Pulmonary artery endothelial cell (primary cell): ENCODE measurements around the gene NOL4L. TPM values are rescaled to one million over a fixed set of nuclear protein-coding genes. Genes with fewer than 3 reads are reported as not detected.

Experiments used
- DNase-seq: peaks from one replicate; pipeline ENCODE4 v3.0.0-alpha.2; 2011; ENCODE audit warnings: low read depth, low spot score
- total RNA-seq: library from RNA; depleted of rRNA; stranded (reverse); fragments of >200 nt; gene quantifications from 2 replicates; pipeline ENCODE4 v1.2.3, GENCODE V29; 2014

The NOL4L gene
- total RNA-seq, 1 donor from 2014 or later = 11.5 TPM

DNA sequence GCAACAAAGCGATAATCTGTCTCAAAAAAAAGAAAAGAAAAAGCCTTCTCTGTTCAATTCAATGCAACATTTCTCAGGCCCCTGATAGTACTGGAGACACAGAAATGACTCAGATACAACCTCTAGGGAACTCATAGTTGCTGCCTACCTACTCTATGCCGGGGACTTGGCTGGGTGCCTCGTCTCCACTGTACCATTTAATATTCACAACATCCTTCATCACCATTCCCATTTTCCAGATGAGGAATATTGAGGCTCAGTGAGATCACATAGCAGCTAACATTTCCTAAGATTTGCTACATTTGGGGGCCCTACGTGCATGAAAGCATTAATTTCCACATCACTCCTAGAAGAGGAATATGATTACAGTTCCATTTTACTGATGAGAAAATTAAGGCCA lies 7.5 kb downstream of the NOL4L start:
- DNase-seq = no peak

DNA sequence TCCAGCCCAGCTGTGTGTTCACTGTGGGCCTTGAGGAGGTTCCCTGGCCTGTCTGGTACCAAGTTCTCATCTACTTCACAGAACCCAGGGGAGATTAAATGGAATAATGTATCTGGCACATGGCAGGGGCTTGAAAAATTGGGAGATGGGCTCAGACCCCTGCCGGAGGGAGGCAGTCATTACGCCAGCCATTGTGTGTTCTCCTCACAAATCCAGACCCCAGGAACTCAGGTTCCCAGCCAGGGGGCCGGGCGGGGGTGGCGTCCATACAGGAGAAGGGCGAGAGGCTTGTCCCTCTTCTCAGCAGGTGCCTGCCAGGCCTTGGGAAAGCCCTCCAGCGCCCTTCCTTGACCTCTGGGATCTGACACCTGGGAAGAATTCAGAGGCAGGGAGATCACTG lies 8.1 kb downstream of the NOL4L start:
- DNase-seq = no peak

DNA sequence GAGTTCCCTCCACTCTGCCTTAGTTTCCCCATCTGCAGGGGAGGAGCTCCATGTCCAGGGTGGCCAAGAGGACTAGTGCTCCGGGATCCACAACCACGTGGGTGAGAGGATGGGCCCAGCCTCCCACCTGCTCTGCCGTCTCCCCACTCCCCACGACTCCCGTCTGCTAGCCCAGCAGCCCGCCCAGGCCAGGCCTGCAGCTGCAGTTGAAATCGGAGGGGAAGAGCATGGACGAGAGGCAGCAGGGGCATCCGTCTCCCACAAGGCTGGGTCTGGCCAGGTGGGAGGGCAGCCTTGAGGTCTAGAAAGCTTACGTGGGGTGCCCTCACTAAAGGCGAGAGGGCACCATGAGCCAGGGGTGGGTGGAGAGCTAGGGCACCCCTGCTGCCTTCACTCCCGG lies 8.6 kb downstream of the NOL4L start:
- no peak for DNase-seq

DNA sequence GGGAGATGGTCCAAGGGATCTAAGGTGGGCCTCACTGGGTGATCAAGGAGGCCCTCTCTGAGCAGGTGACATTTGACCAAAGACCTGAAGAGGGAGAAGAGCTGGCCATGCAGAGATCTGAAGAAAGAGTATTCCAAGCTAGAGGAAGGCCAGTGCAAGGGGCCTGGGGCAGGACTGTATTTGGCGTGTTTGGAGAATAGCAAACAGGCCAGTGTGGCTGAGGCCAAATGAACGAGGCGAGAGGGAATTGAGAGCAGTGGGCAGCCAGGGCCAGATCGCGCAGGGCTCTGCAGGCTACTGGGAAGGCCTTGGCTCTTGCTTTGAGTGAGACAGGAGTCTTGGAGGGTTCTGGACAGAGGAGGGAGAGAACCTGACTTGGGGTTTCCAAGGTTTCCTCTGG lies 9.3 kb downstream of the NOL4L start:
- no peak for DNase-seq

DNA sequence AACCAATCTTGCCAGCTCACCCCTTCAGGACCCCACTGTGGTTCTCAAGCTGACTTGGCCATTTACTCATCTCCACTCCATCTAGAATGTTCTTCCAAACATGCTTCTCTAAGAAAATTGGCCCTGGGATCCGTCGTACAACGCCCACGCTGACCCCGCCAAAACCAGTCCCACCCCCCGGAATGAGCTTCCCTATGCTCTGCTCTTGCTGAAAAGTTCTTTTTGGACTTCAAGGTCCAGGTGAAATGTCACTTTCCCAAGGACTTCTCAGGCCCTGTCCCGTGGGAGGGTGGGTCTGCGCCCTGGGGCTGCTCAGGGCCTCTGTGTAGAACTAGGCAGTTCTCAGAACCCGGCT lies 9.9 kb downstream of the NOL4L start:
- DNase-seq = no peak

DNA sequence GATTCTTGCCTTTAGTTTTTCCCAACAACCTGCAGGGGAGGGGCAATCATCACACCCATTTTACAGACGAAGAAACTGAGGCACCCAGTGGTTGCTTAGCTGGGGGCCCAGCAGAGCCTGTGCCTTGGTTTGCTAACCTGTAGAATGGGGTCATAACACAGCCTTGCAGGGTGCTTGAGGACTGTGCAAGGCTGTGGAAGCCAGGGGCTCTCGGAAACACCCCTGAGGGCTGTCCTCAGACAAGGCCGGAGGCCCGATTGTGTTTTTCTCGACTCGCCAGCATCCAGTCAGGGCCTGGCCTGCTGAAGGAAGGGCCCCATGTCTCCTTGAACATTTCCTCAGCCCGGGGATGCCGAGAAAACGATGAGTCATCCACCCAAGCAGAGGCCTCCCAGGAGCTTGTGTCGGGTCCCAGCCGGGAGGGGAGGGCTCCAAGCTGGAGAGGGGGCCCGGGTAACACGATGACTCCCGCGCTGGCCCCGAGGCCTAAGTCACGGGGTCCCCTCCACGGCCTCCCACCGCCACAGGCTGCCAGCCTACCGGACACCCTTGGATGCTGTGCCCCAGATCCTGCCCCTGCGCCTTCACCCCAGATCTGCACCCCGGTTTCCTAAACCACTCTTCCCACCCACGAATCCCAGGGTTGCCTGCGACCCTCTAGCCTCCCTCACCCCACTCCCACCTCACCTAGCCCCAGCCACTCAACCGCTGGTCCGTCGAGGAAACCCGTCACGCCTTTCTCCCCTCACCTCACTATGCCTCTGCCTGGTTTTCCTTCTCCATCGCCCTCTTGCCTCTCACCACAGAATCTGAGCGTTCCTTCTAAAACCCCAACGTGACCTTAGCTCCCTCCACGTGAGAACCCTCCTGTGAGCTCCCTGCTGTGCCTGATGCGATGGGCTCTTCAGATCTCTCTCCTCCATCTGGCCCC lies 10.6 kb downstream of the NOL4L start:
- peak; percentile 15 for DNase-seq

DNA sequence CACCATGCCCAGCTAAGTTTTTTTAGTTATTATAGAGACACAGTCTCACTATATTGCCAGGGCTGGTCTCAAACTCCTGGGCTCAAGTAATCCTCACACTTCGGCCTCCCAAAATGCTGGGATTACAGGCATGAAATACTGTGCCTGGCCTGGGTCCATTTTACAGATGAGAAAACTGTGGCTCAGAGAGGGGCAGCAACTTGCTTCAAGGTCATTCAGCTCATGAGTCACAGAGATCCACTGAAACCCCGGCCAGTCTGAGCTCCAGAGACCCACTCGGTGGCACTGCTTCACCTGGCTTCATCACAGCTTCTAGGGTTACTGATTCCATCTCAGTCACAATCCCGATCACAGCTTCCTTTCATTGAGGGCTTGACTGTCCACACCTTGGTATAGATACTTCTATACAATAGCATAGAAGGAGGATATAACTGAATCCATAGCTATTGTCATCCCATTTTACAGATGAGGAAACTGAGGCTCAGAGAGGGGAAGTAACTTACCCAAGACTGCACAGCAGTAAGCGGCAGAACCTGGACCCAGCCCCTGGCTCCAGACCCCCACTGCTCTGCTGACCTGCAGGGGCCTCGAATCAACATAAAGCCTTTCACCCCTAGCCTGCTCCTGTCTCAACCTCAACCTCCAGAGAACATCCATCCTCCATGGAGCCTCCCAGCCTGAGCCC lies 11.8 kb downstream of the NOL4L start:
- DNase-seq = no peak

DNA sequence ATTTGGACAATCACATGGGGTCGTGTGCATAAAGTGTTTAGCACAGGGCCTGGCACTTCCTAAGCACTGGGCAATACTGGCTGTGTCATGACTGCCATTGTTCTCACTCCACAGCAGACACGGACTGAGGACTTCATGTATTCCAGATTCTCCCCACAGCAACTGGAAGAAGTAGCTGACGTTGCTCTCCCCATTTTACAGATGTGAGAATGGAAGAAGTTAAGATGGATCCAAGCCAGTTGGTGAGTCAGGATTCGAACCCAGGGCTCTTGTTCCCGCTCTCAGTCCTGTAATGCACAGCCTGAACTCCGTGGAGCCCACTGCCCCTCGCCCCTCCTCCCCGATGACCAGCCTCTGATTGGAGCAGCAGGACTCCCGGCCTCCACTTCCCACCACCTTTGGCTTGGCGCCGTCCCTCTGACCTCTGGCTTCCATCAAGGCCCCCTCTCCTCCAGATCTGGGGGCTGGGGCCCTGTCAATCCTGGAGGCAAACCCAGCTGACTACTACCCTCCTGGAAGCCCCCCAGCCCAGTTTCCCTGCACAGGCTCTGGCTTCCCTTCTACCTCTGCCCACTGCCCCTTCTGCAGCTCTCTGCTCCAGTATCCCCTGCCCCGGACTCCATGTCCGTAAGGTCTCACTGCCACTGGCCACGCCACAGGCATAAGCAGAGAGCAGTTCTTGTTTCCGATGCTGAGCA lies 12.7 kb downstream of the NOL4L start:
- no peak for DNase-seq

DNA sequence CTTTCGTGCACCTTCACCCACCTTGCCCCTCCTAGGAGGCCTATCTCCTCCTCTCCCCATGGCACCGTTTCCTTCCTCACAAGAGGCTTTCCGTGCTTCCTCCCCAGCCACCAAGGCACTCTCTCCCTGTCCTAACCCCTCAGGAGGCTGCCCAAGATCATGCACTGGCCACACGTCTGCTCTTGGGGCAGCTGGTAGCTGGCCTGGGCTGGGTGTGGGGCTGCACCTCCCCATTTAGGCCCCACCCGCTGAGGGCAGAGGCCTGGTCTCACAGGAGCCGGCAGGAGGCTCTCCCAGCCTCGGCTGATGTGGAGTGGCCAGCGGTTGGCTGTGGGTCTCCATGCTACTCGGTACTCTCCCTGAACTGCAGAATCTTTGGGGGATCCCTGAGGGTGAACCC lies 13.6 kb downstream of the NOL4L start:
- DNase-seq = no peak

DNA sequence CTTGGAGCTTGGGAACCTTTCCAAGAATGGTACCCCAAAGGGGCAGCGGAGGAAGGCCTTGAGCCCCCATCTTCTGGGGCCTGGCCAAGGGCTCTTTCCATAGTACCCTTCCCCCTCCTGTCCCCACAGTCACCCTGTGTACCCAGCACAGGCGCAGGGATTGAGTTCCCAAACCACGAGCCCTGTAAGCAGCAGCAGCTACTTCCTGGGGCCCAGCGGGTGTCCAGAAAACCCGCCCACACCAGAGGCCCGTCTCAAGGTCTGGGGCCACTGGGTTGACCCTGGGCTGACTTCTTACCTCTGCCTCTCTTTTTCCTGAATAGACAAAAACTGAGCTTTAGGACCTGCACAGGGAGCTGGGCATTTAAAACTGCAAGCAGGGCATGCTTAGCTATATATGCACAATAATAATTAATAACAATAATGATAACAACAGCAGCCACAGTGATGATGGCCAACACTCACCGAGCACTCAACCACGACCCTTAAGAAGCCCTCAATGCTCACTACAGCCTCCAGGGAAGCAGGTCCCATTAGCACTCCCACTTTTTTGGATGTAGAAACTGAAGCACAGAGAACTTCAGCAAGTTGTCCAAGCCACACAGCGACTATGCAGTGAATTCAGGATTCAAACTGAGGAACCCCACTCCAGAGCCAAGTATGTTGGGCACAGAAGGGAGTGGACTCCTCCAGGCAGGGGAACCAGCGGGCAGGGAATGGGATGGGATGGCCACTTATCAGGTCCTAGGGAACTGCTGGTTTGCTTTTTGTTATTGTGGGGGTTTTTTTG lies 14.5 kb downstream of the NOL4L start:
- no peak for DNase-seq

DNA sequence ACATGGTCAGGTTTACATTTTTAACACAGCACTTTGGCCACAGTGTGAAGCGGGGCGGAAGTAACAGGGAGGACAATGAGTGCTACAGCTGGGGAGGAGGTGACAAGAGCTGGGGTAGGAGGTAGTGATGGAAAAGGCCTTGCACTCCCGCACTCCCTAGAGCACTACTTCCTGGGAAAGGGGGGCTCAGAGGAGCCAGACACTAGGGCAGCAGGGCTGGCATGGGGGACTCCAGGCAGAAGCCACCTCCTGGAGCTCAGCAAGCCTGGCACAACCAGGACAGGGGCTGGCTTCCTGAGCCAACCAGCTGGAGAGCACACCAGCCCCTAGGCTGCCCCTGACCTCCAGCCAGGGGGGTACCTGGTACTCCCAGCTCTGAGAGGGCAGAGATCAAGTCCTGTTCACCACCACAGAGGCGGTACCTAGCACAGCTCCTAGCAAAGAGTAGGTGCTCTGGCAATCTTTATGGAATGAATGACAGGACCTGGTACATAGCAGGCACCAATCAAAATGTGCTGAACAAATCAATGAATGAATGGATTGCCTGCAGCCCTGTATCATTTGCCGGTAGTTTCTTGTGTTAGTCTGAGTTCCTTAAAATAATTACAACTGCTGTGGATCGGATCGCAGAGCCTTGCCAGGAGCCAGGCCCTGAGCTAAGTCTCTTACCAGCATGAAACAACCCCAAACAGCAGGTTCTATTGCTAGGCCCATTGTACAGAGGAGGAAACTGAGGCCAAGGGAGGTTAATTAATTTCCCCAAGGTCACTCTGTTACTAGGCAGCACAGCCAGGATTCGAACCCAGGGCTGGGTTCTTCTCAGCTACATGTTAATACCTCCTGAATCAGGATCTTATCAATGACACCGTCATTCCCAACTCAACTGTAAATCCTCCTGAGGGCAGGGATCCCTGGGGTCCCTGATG lies 15.5 kb downstream of the NOL4L start:
- DNase-seq = no peak

DNA sequence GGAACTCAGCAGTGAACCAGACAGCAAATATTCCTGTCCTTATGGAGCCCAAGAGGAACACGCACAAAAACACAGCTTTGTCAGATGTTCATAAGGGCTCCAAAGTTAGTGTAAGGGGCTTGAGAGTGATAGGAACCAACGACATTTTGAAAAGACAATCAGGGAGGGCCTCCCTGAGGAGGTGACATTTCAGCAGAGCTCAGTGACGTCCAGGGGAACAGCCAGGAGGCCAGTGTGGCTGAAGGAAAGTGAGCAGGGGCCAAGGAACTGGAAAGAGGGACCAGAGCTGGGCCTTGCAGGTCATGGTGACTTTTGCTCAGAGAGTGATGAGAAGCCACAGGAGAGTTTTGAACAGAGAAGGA lies 16.1 kb downstream of the NOL4L start:
- DNase-seq = no peak

DNA sequence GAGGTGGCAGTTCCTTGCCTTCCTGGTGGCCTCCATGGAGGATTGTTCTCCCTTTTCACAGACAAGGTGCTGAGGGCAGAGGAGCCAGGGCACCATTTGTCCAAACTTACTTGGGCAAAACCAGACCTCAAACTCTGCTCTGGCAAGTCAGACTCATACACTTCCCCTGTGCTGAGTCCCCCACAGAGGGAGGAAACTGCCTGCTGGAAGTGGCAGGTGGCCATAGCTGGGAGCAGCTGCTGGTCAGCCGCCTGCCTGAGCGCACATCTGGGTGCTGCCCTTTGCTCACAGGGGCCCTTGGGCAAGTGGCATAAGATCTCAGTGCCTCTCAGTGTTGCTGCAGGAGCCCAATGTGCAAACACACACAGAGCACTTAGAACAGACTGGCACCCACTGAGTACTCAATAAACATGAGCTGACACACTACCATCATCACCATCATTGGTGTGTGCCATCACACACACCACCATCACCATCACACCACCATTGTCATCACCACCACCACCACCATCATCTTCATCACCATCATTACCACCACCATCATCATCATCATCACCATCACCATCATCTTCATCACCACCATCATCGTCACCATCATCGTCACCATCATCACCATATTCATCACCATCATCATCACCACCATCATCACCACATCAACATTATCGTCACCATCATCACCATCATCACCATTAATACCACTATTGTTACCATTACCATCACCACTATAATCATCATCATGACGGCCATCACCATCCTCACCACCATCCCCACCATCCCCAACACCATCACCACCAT lies 17.6 kb downstream of the NOL4L start:
- DNase-seq = no peak

DNA sequence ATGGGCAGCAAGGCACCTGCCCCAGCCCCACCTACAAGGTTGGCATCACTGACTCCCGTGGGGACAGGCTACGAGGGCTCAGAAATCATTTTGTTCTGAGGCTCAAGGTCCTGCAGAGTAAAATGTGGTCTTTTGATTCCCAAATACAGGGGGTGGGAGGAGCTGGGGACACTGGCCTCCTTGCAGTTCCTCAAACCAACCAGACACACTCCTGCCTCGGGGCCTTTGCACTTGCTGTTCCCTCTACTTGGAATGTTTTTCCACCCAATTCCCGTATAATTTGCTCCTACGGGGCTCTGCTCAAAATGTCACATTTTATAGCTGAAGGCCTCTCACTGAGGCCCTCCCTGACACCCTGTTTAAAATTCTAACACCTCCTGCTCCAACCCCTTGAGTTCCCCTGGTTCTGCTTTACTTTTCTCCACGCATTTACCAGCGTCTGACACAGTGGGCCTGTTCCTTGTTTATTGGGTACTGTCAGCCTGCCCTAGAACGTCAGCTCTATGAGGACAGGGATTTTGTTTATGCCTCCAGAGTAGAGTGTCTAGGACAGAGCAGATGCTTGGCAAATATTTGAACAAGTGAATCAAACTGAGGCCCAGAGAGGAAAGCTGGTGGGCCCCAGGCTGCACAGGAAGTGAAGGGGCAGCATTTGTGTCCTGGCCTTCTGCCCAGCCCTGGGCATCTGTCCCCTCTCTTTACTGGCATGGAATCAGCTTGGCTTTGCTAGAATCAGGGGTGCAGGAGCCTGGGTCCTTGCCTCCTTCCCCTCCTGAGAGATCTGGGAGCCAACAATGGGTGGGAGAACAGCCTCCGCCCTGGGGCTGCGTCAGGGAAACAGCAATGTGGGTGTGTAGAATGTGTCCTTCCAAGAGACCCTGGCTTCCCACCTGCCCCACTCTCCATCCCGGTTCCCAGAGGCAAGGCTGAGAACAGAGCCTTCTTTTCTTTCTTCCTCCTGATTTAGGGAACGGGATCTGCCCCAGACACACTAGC lies 18.5 kb downstream of the NOL4L start:
- DNase-seq = no peak

DNA sequence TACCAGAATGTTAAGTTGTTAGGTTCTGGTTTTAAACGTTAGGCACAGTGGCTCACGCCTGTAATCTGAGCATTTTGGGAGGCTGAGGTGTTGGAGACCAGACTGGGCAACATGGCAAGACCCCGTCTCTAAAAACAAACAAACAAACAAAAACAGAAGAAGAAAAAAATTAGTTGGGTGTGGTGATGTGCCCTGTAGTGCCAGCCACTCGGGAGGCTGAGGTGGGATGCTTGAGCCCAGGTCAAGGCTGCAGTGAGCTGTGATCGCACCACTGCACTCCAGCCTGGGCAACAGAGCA lies 19.4 kb downstream of the NOL4L start:
- no peak for DNase-seq

DNA sequence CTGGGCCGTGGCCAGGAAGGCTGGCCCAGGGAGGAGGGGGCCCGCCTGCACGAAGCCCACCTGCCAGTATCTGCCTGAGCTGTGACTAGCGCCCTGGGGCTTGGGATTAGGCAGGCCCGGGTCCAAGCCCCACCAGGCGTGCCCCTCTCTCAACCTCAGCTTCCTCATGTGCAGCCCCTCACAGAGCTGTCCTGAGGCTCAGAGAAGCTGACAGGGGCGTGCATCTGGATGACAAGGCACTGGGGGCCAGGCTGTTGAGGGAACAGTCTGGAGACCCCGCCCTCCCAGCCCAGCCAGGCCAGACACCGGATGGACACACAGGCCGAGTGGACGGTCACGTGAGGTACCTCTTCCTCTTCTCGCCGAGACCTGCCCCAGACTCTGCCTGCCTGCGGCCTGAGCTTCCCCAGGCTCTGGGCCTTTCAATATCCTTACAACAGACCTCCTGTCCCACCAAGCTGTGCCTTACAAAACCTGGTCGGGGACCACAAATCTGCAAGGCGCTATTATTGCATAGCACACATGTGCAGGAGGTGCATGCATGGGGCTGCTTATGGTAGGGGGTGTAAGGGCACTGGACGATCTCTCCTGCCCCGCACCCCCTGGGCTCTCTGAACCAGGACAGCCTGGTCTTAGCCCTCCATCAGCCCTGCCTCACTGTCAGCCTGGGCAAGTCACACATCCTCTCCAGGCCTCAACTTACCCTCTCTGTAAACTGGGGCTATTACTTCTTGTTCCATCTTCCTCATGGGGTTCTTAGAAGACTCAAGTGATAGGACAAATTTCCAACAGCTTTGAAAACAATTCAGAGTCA lies 20.0 kb downstream of the NOL4L start:
- no peak for DNase-seq

DNA sequence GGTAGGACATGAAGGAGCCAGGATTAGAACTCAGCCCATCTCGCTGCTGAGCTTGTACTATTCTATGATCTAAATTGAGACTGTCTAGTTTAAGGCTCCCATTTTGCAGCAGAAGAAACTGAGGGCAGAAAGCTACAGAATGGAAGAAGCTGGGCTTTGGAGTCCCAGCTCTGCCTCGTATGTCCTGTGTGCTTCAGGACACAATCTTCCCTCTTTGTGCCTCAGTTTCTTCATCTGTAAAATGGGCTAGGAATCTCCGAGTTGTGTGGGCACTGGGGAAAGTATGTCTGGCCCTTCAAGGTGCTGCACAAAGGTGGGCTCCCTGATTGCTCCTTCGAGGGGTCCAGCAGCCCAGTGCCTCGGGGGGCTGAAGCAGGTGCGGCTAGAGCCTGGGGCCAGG lies 20.7 kb downstream of the NOL4L start:
- DNase-seq = no peak
